GM18499 (cell line): Measurements from ENCODE around the gene TCERG1L.

Experiments used
- ATAC-seq: cut with Tn5 transposase; IDR thresholded peaks from one replicate; pipeline ENCODE4 v1.9.1; 2021; ENCODE audit warnings: moderate number of reproducible peaks; ENCODE audit not compliant: insufficient read depth, unreplicated experiment

Gene TCERG1L

GRCh38 chr10:131231965-131232541 is 79.5 kb downstream of the TCERG1L start:
- ATAC-seq, result no peak

GRCh38 chr10:131231323-131231964 is 80.1 kb downstream of the TCERG1L start:
- ATAC-seq, result no peak

- ATAC-seq, result no peak
Measured at GRCh38 chr10:131230641-131231322, 80.7 kb downstream of the TCERG1L start.

GRCh38 chr10:131230166-131230565 is 81.4 kb downstream of the TCERG1L start:
- no peak for ATAC-seq

- ATAC-seq, result no peak
Measured at GRCh38 chr10:131227163-131227740, 84.3 kb downstream of the TCERG1L start.

- no peak for ATAC-seq
Measured at GRCh38 chr10:131226446-131227162, 84.9 kb downstream of the TCERG1L start.

GRCh38 chr10:131224106-131224505 is 87.4 kb downstream of the TCERG1L start:
- no peak for ATAC-seq

GRCh38 chr10:131223422-131223821 is 88.1 kb downstream of the TCERG1L start:
- ATAC-seq, result no peak

- no peak for ATAC-seq
Measured at GRCh38 chr10:131222986-131223385, 88.5 kb downstream of the TCERG1L start.

- ATAC-seq, result no peak
Measured at GRCh38 chr10:131221632-131222277, 89.8 kb downstream of the TCERG1L start.

GRCh38 chr10:131220601-131221171 is 90.8 kb downstream of the TCERG1L start:
- no peak for ATAC-seq

- ATAC-seq, result no peak
Measured at GRCh38 chr10:131219955-131220489, 91.5 kb downstream of the TCERG1L start.

- ATAC-seq, result no peak
Measured at GRCh38 chr10:131219584-131219886, 92.0 kb downstream of the TCERG1L start.

- no peak for ATAC-seq
Measured at GRCh38 chr10:131218811-131219583, 92.5 kb downstream of the TCERG1L start.

- no peak for ATAC-seq
Measured at GRCh38 chr10:131216681-131217230, 94.8 kb downstream of the TCERG1L start.

GRCh38 chr10:131215776-131216175 is 95.7 kb downstream of the TCERG1L start:
- no peak for ATAC-seq

- no peak for ATAC-seq
Measured at GRCh38 chr10:131214521-131215244, 96.8 kb downstream of the TCERG1L start.
